ENCODE measurements around the gene AHCYL1.
A peak's percentile ranks its signal among the peaks of the same experiment; 100 is the strongest.

The AHCYL1 gene

GRCh38 chr1:109993885-109994284 lies 9.3 kb downstream of the AHCYL1 start:
- Histone ChIP-seq H3K4me2 (ENCODE audit: low read length) (peak overlapping the region; percentile 8), H3K79me2 (peaks cover 23% of the 10 kb centered on the region), H3K9ac (no peak overlapping the region), H3K4me3 (ENCODE audit: low read depth, low read length) (no peak overlapping the region), H3K27me3 (ENCODE audit: control insufficient read depth, insufficient read depth, low read length) (no peaks in the 10 kb centered on the region), H2AFZ (no peak overlapping the region), H3K36me3 (ENCODE audit: control insufficient read depth, insufficient read depth, low read length) (no peaks in the 10 kb centered on the region), H3K27ac (no peak overlapping the region), H3K9me3 (ENCODE audit: control insufficient read depth, low read length) (no peaks in the 10 kb centered on the region), H3K4me1 (peaks cover 18% of the 10 kb centered on the region)
- TF ChIP-seq CTCF (IDR thresholded peaks at IDR 0.05) = no peak

- H3K79me2 ChIP-seq = peaks cover 21% of the 10 kb centered on the region
- H3K27ac ChIP-seq = peak overlapping the region; percentile 15
- no peaks in the 10 kb centered on the region for H3K9me3 ChIP-seq (ENCODE audit: control insufficient read depth, low read length)
- peak overlapping the region; percentile 1 for H3K4me2 ChIP-seq (ENCODE audit: low read length)
- H3K36me3 ChIP-seq (ENCODE audit: control insufficient read depth, insufficient read depth, low read length) = no peaks in the 10 kb centered on the region
- no peak overlapping the region for H3K4me3 ChIP-seq (ENCODE audit: low read depth, low read length)
- no peak for TF ChIP-seq CTCF (IDR thresholded peaks at IDR 0.05)
- H3K27me3 ChIP-seq (ENCODE audit: control insufficient read depth, insufficient read depth, low read length) = no peaks in the 10 kb centered on the region
- H2AFZ ChIP-seq = no peak overlapping the region
- H3K4me1 ChIP-seq = peaks cover 15% of the 10 kb centered on the region
- H3K9ac ChIP-seq = no peak overlapping the region
These were observed 10.1 kb downstream of the AHCYL1 start for GRCh38 chr1:109994654-109995053.

GRCh38 chr1:109995536-109995935 lies 11.0 kb downstream of the AHCYL1 start:
- Histone ChIP-seq H2AFZ (no peak overlapping the region), H3K79me2 (peaks cover 15% of the 10 kb centered on the region), H3K4me1 (peaks cover 11% of the 10 kb centered on the region), H3K27ac (peak overlapping the region; percentile 15), H3K4me2 (ENCODE audit: low read length) (peak overlapping the region; percentile 50), H3K4me3 (ENCODE audit: low read depth, low read length) (no peak overlapping the region), H3K27me3 (ENCODE audit: control insufficient read depth, insufficient read depth, low read length) (no peaks in the 10 kb centered on the region), H3K36me3 (ENCODE audit: control insufficient read depth, insufficient read depth, low read length) (no peaks in the 10 kb centered on the region), H3K9me3 (ENCODE audit: control insufficient read depth, low read length) (no peaks in the 10 kb centered on the region), H3K9ac (no peak overlapping the region)
- no peak for TF ChIP-seq CTCF (IDR thresholded peaks at IDR 0.05)

GRCh38 chr1:109996476-109996875 lies 11.9 kb downstream of the AHCYL1 start:
- Histone ChIP-seq H3K36me3 (ENCODE audit: control insufficient read depth, insufficient read depth, low read length) (no peaks in the 10 kb centered on the region), H3K4me2 (ENCODE audit: low read length) (no peak overlapping the region), H2AFZ (no peak overlapping the region), H3K79me2 (peaks cover 11% of the 10 kb centered on the region), H3K9ac (no peak overlapping the region), H3K9me3 (ENCODE audit: control insufficient read depth, low read length) (no peaks in the 10 kb centered on the region), H3K4me3 (ENCODE audit: low read depth, low read length) (no peak overlapping the region), H3K27ac (no peak overlapping the region), H3K27me3 (ENCODE audit: control insufficient read depth, insufficient read depth, low read length) (no peaks in the 10 kb centered on the region), H3K4me1 (peaks cover 14% of the 10 kb centered on the region)
- no peak for TF ChIP-seq CTCF (IDR thresholded peaks at IDR 0.05)

- peaks cover 14% of the 10 kb centered on the region for H3K4me1 ChIP-seq
- peak overlapping the region; percentile 29 for H3K27ac ChIP-seq
- H3K9ac ChIP-seq = no peak overlapping the region
These were observed 12.8 kb downstream of the AHCYL1 start for GRCh38 chr1:109997204-109997866.

More at GRCh38 chr1:109997204-109997866, 12.8 kb downstream of the AHCYL1 start:
- no peaks in the 10 kb centered on the region for H3K9me3 ChIP-seq (ENCODE audit: control insufficient read depth, low read length)
- no peaks in the 10 kb centered on the region for H3K27me3 ChIP-seq (ENCODE audit: control insufficient read depth, insufficient read depth, low read length)
- no peak overlapping the region for H3K4me3 ChIP-seq (ENCODE audit: low read depth, low read length)
- H2AFZ ChIP-seq = no peak overlapping the region
- no peak for TF ChIP-seq CTCF (IDR thresholded peaks at IDR 0.05)
- H3K36me3 ChIP-seq (ENCODE audit: control insufficient read depth, insufficient read depth, low read length) = no peaks in the 10 kb centered on the region
- H3K4me2 ChIP-seq (ENCODE audit: low read length) = peak overlapping the region; percentile 29
- H3K79me2 ChIP-seq = peaks cover 5% of the 10 kb centered on the region
